NCI-H146 (cell line): ENCODE results near the gene FTO.

Experiments used
- DNase-seq: peaks from one replicate; lab custom pipeline; 2025; lab: John Stamatoyannopoulos, UW

The FTO gene

GRCh38 chr16:54055864-54056263 lies 351.9 kb downstream of the FTO start:
- no peak for DNase-seq

DNA sequence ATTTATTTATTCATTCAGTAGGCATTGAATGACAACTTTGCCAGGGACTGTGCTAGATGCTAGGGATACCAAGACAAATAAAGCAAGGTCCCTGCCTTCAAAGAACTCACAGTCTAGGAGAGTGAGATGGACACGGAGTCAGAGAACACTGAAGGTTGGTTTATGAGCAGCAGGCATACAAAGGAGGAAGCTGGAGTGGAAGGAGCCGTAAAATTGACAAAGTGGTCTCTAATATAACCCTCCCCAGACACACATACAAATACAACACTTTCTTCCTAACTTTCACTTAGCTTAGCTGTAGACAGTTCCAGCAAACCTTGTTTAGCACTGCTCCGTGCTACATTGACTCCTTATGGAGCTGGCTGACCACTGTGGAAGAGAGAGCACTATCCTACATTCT lies 353.0 kb downstream of the FTO start:
- DNase-seq, result no peak

DNA sequence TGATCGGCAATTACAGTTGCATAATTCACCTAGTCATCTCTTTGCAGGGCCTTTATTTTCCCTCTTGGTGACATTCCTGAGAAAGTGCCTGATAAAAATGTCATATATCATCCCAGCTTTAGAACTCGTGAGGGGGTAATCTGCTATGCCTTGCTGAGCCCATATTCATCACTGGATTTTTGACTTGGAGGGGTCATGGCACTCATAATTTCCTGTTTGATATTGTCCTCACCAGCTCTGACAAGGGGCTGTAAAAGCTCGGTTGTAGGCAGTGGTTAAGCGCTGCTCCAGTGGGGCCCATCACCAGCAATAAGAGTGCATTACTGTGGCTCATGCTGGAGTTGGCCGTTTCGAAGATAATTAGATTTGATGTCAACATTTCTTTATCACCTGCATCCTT lies 355.4 kb downstream of the FTO start:
- DNase-seq, result peak; percentile 5

DNA sequence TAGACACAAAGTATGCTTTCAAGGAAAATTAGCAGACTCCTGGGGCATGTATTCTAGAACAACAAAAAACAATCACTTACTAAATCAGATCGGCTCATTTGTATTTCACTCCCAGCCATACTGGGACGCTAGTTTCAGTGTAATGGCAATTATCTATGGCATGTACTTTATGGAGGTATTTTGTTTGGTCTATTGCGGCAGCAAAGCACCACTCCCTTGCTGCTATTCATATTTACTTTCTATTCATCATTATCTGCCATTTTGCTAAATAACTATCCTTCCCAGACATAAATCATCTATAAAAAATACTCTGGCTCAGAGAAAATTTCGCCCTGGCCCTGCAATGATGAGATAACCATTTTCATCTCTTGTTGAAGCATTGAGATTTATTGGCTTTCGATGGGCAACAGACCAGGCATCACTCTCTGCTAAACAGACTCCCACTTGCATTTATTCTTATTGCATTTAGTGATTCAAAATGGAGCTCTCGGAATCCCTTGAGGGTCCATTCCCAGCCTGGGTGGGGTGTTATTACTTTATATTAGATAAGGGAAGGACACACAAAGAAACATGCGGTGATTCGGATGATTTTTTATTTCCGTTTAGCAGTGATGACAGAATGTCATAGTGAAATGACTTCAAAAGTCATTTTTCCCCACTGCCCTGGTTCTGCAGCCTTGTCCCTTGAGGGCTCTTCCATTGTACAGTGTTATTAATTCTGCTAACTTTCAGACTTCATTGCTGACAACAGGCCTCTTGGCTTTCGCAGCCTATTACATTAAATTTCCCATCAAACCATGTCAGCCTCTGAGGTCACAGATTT lies 356.9 kb downstream of the FTO start:
- DNase-seq, result no peak

GRCh38 chr16:54061454-54061853 lies 357.5 kb downstream of the FTO start:
- no peak for DNase-seq

DNA sequence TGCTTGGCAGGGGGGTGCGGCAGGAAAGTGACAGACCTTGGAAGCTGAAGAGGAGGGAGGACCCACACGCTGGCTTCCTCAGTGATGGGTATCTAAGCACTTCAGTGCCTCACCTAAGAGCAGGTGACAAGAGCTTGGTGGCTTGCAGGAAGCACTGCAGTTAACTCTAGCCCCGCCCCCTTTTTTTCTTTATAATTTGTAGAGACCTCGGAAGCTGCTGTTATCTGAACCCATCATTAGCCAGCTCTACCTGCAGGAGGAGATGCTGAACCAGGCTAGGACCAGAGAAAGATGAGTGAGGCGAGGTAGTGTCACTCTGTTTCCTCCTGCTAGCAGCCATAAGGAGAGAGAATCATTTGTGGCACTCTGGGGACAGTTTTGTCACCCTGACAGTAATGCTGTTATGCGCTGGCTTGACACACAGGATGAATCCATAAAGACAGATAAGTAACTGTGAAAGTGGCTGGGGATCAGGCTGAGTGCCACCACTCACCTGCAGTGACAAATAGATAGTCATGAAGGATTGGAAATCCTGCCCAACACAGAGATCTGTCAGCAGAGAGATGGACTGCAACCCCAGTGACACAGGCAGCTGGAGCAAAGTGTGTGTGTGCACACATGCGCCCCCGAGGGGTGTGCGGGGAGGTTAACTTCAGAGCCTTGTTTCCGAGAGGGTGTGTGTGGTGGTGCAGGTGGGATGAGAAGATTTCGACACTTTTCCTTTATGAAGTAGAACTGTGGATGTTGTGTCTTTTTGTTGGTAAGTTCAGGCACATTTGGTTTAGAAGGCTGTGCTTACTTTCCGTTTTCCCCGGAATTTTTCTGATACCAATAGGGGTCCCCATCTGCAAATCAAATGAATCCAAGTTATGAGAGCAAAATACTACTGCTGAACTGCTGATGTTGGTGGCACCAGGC lies 358.7 kb downstream of the FTO start:
- DNase-seq, result peak; percentile 93

- DNase-seq, result peak; percentile 14
Observed at GRCh38 chr16:54063279-54063773, 359.4 kb downstream of the FTO start.

DNA sequence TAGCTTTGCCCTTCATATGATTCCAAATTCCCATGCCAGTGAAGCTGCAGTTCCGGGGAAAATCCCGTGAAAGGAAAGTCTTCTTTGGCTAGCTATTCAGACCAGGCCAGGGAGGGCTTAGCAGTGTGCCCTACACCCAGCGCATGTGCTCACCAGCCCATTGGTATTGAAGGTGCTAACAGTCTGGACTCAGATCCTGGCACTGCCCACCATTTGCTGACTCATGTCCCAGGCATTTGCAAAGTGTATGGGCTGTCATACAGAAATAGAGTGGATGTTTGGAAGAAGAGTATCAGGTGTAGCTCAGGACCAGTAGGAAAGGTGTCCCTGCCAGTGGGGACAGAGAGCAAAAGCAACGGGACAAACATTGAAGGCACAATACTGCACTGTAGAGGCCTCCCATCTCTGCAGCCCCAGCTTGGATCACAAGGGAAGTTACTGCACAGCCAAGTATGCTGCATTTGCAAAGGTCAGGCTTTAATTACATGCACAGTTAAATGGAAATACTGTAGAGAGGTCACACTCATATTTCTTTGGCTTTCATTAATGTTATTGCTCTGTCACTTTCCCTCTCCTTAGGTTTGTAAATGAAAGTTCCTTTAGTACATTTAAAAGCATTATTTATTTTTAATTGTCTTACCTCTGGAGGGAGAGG lies 362.6 kb downstream of the FTO start:
- DNase-seq, result no peak

DNA sequence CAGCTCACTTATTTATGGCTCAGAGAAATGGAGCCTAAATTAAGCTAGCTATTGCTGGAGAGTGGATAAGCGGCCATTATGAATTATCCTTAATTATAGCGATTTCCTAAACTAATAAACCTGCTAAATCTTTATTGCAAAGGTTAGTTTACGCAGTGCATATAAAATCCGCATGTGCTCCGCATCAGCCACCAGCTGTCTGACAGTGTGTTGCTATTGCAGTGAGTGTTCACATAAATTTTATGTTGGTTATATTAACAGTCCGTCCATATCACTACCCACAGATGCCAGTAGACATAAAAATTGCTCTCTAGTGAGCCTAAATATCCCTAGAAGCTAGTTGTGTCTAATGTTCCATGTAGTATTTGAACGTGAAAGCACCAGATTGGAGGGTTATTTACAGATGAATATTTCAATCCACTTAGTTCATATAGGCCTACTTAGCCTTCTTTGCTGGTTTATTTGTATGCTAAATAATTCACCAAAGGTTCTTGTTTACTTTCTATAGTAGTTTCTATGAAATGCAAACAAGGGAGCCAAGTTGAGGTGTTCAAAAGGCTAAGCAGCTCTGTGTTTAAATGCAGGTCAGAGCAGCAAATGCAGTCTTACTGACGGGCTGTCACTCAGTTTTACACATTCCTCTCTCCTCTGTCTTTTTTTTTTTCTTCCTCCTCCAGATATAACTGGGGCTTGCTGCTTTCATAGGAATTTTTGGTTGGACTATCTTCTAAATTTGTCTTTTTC lies 363.5 kb downstream of the FTO start:
- peak; percentile 32 for DNase-seq

DNA sequence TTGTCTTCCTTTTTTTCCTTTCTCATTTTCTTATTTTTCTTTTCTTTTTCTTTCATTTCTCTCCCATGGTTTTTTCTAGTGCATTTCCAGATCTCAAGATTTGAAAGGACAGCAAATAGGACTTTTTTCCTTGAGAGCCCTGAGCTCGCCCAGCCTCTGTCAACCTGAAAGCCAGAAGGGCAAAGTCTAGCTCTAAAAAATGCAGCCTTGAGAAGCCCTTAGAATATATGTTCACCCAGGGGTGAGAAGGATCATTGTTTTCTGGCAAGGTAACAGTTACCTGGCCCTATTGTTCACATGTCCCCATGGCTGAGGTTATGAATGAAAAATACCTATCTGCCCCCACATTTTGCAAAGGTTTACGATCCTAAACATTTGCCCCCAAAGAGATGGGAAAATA lies 364.3 kb downstream of the FTO start:
- DNase-seq, result no peak

DNA sequence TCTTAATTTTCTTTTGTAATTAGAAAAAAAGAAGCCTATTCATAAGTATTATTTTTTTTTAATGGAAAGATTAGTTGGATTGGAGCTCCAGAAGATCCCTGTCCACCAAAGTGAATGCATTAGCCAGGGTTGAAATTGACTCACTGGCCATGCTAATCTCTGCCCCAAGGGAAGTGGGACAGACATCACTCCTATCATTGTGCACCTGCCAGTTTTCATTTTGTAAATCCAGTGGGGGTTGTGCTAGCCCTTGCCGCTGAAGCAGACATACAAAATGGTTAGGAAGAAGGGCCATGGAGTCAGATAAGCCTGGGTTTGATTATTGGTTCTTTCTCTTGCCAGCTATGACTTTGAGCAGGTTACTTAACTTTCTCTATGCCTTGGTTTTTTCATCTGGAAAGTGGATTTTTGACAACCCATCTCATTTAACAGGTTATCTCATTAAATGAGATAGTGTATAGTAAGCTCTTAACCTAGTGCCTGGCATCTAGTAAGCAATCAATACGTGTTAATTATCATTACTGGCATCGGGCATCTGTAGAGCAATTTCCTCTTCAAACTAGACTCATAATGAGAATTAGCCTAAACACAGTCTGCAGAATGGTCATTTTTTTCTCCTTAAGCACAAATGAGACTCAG lies 365.8 kb downstream of the FTO start:
- no peak for DNase-seq

DNA sequence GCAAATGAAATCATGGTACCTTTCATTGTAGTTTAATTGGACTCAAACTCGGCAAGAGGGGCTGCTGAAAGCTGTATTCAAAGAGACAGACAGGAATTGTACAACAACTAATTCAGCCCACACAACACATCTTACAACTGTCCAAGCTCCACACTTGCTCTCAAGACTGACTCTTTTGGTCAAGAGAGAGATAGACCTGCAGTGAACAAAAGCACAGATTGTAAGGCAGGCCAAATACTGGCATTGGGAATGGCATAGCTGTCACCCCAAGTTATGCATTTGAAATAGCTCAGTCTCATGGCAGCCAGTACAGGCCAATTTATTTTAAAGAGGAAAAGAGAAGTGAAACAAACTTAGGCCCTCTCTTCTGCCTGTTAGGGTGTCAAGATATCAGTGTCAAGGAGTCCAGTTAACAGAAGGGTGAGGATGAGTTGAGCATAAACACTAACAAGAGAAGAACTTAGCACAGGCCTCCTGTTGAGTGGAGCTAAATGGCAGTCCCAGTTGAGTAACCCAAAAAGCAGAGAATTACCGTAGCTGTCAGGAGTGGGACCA lies 366.9 kb downstream of the FTO start:
- no peak for DNase-seq

- DNase-seq, result no peak
Observed at GRCh38 chr16:54071514-54071913, 367.6 kb downstream of the FTO start.

GRCh38 chr16:54072237-54072636 lies 368.3 kb downstream of the FTO start:
- DNase-seq, result no peak

DNA sequence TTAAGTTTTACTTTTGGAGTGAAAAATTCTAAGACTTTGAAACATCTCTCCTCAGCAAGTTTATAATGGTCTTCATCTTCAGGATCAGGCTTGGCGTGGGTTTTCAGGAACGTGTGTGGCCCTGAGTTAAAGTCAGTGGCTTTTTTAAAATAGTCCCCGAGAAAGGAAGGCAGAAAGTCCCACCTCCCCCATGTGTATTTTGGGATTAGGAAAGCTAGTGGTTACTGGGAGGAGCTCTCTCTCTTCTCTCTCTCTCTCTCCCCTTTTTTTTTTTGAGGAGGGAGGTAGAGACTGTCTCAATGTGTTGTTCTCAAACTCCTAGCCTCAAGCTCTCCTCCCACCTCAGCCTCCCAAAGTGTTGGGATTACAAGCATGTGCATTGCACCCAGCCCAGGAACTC lies 369.4 kb downstream of the FTO start:
- no peak for DNase-seq

- no peak for DNase-seq
Observed at GRCh38 chr16:54075446-54075845, 371.5 kb downstream of the FTO start.

DNA sequence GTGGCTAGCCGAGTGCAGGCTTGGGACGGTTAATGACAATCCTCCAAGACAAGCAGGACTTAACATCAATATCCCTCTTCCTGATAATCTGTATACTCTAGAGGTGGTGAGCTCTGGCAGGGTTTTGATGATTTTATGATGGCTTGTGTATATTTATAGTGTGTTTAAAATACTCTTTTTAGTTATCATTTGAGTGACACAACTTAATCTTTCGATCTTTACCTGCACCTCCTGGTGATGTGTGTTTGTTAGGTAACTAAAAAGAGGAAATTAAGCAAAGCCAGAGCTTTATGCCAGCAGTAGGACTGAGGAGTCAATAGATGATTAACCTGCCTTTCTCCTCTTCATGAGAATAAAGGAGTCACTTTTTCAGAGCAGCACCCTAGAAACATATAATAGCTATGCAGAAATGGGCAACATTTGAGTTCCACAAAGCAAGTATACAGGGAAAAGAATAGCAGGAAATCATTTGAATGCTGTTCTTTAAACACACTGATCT lies 372.1 kb downstream of the FTO start:
- DNase-seq, result no peak

DNA sequence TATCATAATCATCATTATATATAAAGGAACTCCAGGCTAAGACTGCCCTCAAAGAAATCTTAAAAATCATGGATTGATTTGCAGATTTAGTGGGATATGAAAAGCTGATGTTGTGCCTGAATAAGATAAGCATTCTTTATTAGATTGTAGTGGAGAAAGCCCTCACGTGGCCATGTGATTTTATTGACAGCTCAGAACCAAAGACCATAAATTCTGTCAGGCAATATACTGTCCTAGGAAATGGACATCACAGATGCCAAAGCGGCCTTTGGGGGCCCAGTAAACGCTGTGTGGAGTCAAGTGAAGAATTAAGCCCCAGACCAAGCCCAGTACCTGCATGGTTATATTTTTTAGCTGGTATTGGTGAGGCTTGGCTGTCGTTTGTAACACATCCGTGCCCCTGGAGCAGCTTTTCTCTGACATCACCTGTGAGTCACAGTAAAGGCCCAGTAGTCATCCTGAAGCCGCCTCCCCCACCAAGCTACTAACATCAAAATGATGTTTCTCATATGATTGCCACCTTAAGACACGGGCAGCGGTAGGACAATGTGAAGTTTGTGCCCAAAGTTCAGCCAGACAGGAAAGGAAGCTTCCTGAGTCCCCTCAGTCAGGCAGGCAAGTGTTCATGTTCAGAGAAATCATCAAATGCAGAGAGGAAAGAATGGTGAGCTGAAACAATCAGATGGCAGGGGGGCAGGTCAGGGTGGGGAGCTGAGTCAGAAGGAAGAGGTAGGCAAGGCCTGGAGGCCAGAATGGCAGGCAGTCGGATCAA lies 373.3 kb downstream of the FTO start:
- no peak for DNase-seq

DNA sequence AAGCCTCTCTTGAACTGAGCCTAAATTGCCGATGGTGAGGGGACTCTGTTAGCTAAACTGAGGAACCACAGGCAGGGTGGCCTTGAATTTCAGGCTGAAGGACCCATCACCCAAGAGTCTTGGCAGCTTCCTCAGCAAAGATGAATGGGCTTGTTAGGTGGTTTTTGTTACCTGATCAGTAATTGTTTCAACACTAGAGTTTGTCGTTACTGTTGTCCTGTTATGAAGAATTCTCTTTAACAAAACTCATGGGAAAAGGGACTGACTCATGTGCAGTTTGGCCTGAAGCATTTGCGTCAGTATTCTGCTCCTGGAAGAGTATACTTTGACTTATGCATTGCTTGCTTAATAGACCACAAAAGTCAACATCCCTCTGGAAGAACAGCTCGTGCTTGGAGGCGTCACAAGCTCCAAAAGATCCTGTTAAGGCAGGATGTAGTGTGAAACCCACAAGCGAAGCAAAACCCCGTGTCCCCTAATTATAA lies 376.6 kb downstream of the FTO start:
- no peak for DNase-seq

DNA sequence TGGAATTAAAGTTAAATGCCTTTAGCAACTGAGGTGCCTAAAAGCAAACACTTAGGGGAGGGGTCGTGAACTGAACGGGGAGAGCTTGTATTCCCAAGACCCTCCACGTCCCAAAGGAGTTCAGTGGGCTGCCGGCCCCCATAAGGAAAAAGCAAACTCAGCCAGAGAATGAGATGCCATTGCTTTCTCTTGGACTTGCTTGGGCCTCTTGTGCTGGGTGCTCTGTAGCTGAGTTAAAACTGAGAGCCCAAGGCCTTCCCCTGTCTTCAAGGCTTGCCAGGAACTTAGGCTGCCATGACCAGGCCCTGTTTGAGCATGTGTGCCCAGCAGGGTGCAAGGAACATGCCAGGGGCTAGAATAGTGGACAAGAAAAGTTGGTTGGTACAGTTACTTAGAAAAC lies 382.8 kb downstream of the FTO start:
- DNase-seq, result no peak
